Smooth muscle cell (in vitro differentiated cells): ENCODE data around the gene HNRNPUL2. TPM values are rescaled to one million over a fixed set of nuclear protein-coding genes. Genes with fewer than 3 reads are reported as not detected.

Source experiments
- DNase-seq: peaks from one replicate; lab custom pipeline; 2025; ENCODE audit not compliant: unreplicated experiment; lab: John Stamatoyannopoulos, UW
- H2AFZ ChIP-seq: fragments of 200-600 bp; sonication (generic); 2 replicates; pipeline ENCODE4 v1.6.0; 2016; ENCODE audit warnings: antibody characterized with exemption, low read depth, mild to moderate bottlenecking
- H3F3A ChIP-seq: fragments of 200-600 bp; sonication (generic); 2 replicates; pipeline ENCODE4 v1.6.0; 2017; ENCODE audit warnings: antibody characterized with exemption, low read depth
- H3K27ac ChIP-seq: fragments of 200-600 bp; sonication (generic); 2 replicates; pipeline ENCODE4 v1.5.1; 2016; ENCODE audit warnings: low read depth, mild to moderate bottlenecking
- H3K27me3 ChIP-seq: fragments of 200-600 bp; sonication (generic); 2 replicates; pipeline ENCODE4 v1.6.1; 2016; ENCODE audit warnings: low read depth, mild to moderate bottlenecking
- H3K36me3 ChIP-seq: fragments of 200-600 bp; sonication (generic); 2 replicates; pipeline ENCODE4 v1.5.1; 2016; ENCODE audit warnings: low read depth
- H3K4me1 ChIP-seq: fragments of 200-600 bp; sonication (generic); 2 replicates; pipeline ENCODE4 v1.5.1; 2016; ENCODE audit warnings: low read depth
- H3K4me2 ChIP-seq: fragments of 200-600 bp; sonication (generic); 2 replicates; pipeline ENCODE4 v1.6.0; 2016; ENCODE audit warnings: mild to moderate bottlenecking
- H3K4me3 ChIP-seq: fragments of 200-600 bp; sonication (generic); 2 replicates; pipeline ENCODE4 v1.5.1; 2016; ENCODE audit warnings: mild to moderate bottlenecking
- H3K79me2 ChIP-seq: fragments of 200-600 bp; sonication (generic); 2 replicates; pipeline ENCODE4 v1.6.0; 2016; ENCODE audit warnings: low read depth, mild to moderate bottlenecking
- H3K9ac ChIP-seq: fragments of 200-600 bp; sonication (generic); 2 replicates; pipeline ENCODE4 v1.6.0; 2016; ENCODE audit warnings: low read depth
- H3K9me3 ChIP-seq: fragments of 200-600 bp; sonication (generic); replicated peaks from 2 replicates; pipeline ENCODE4 v1.5.1; 2016; ENCODE audit warnings: low read depth
- H4K20me1 ChIP-seq: fragments of 200-600 bp; sonication (generic); 2 replicates; pipeline ENCODE4 v1.6.0; 2016; ENCODE audit warnings: low read depth
- WGBS: methylation state at CpG from one replicate; pipeline ENCODE4 v1.1.7; 2016; ENCODE audit warnings: low lambda C conversion rate; 5-methylcytosine and 5-hydroxymethylcytosine counted together
- polyA plus RNA-seq: library from polyadenylated mRNA; unstranded; fragments of >200 nt; fragmentation: Nextera tagmentation; extraction: Ambion mirVana; gene quantifications from 2 replicates; pipeline ENCODE4 v1.2.1, GENCODE V29; 2016
- total RNA-seq: library from RNA; depleted of rRNA; stranded (reverse); fragments of >200 nt; gene quantifications from 2 replicates; pipeline ENCODE4 v1.2.3, GENCODE V29; 2014
- TF ChIP-seq, protein P1 (sequence below): fragments of 200-600 bp; sonication (generic); IDR thresholded peaks from 2 replicates; pipeline ENCODE4 v1.5.1; 2017; ENCODE audit warnings: borderline replicate concordance, mild to moderate bottlenecking, antibody characterized with exemption; ENCODE audit not compliant: insufficient read depth, poor library complexity, severe bottlenecking

Gene HNRNPUL2
- total and polyA plus RNA-seq, 2 experiments from 2014 or later, result 3.6 to 19.4 TPM

DNA sequence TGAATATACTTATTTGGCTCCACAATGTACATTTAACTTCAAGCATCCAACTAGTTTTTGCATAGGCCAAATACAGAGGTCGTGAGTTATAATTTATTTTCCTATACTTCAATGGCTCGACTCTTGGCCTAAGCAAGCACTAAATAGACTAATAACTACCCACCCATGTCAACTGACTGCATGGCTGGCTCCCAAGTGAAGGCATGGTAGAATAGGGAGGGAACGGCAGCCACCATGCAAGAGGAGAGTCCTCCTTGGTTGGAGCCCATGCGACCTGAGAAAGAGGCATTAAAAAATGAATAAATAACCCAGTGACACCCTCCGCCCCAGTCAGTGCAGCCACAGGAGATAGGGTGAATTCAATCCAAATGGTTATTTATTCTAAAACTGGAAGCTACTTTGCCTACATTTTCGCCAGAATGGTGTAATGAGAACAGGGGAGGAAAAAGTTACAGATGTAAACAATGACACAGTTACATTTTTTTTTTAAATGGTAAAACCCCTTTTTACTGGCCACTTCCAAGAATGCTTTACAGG lies 14.9 kb downstream of the HNRNPUL2 start:
- H3K36me3 ChIP-seq, result no peaks in the 10 kb centered on the region
- H3F3A ChIP-seq, result peaks cover 65% of the 10 kb centered on the region
- peaks cover 10% of the 10 kb centered on the region for H3K79me2 ChIP-seq
- no peaks in the 10 kb centered on the region for H3K9me3 ChIP-seq
- H4K20me1 ChIP-seq, result no peaks in the 10 kb centered on the region
- no peak overlapping the region for H3K9ac ChIP-seq
- WGBS, result 97% methylated on average over 6 of the region's 6 CpGs
- no peak overlapping the region for H2AFZ ChIP-seq
- H3K27me3 ChIP-seq, result no peaks in the 10 kb centered on the region
- no peak overlapping the region for H3K4me2 ChIP-seq
- H3K4me1 ChIP-seq, result peaks cover 20% of the 10 kb centered on the region
- H3K27ac ChIP-seq, result peak overlapping the region; percentile 11
- H3K4me3 ChIP-seq, result no peak overlapping the region
- TF ChIP-seq, protein P1, sequence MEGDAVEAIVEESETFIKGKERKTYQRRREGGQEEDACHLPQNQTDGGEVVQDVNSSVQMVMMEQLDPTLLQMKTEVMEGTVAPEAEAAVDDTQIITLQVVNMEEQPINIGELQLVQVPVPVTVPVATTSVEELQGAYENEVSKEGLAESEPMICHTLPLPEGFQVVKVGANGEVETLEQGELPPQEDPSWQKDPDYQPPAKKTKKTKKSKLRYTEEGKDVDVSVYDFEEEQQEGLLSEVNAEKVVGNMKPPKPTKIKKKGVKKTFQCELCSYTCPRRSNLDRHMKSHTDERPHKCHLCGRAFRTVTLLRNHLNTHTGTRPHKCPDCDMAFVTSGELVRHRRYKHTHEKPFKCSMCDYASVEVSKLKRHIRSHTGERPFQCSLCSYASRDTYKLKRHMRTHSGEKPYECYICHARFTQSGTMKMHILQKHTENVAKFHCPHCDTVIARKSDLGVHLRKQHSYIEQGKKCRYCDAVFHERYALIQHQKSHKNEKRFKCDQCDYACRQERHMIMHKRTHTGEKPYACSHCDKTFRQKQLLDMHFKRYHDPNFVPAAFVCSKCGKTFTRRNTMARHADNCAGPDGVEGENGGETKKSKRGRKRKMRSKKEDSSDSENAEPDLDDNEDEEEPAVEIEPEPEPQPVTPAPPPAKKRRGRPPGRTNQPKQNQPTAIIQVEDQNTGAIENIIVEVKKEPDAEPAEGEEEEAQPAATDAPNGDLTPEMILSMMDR, result no peak
- no peak for DNase-seq

DNA sequence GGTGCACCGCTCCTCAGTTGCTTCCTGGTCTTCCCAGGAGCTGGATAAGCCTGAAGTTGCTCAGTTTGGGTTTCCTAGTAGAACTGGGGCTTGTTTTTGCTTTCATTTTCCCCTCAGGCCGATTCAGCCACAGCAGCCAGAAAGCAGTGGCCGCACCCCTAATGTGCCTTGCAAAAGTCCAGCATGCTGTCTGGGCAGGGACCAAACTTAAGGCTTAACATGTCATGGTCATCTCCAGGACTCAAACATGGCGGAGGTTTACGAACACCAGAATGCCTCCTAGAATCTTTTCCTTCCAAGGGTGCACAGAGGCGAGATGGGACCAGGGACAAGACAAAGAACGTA lies 17.3 kb downstream of the HNRNPUL2 start:
- WGBS, result 79% methylated on average over 7 of the region's 7 CpGs
- Histone ChIP-seq H3K4me3 (peak overlapping the region; percentile 64), H3K4me2 (peak overlapping the region; percentile 90), H3K79me2 (peaks cover 8% of the 10 kb centered on the region), H3F3A (peaks cover 56% of the 10 kb centered on the region), H3K27me3 (no peaks in the 10 kb centered on the region), H3K4me1 (peaks cover 37% of the 10 kb centered on the region), H3K36me3 (no peaks in the 10 kb centered on the region), H4K20me1 (no peaks in the 10 kb centered on the region), H3K27ac (peak overlapping the region; percentile 98), H2AFZ (peak overlapping the region; percentile 98), H3K9ac (peak overlapping the region; percentile 97), H3K9me3 (no peaks in the 10 kb centered on the region)
- DNase-seq, result no peak
- TF ChIP-seq, protein P1, result no peak

DNA sequence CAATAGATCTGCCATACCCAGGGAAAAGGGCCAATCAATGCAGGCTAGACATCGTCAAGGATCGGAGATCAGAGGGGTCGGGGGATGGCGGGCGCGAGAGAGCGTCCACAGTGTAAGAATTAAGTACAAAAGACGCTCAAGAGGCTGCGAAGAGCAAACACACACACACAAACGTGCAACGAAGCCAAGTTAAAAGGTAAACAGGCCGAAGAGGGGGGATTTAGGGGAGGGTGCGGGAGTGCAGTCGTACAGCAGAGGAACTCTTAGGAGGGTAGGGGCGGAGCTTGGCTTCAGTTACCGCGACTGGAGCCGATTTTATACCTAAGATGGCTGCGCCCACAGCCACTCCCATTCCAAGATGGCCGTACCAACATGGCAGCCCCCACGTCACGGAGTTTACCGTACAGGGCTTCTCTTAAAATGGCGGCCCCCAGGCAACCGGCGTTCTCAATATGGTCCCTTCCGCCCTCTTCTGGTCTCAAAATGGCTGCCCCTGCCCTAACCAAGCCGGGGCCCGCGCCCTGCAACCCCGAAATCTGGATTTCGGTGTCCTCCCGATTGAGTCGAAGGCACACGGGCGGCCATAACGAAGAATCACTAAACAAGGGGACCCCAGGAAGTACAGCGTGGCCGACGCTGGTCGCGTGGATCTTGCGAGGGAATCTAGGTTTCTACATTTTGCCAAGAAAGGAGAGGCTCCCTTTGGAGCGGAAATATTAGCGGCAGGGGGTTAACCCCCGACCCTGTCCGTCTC lies 17.8 kb downstream of the HNRNPUL2 start:
- H3K9me3 ChIP-seq, result no peaks in the 10 kb centered on the region
- peak overlapping the region; percentile 90 for H3K4me2 ChIP-seq
- DNase-seq, result peak; percentile 73
- H3K4me1 ChIP-seq, result peaks cover 37% of the 10 kb centered on the region
- TF ChIP-seq, protein P1, result no peak
- peaks cover 13% of the 10 kb centered on the region for H3K79me2 ChIP-seq
- H3K27ac ChIP-seq, result peak overlapping the region; percentile 98
- H3K27me3 ChIP-seq, result no peaks in the 10 kb centered on the region
- peak overlapping the region; percentile 64 for H3K4me3 ChIP-seq
- peaks cover 56% of the 10 kb centered on the region for H3F3A ChIP-seq
- H3K9ac ChIP-seq, result peak overlapping the region; percentile 97
- WGBS, result 6% methylated on average over 46 of the region's 47 CpGs
- no peaks in the 10 kb centered on the region for H4K20me1 ChIP-seq
- H2AFZ ChIP-seq, result peak overlapping the region; percentile 98
- no peaks in the 10 kb centered on the region for H3K36me3 ChIP-seq
